ENCODE measurements around the gene WDR35.

WDR35 gene

GRCh38 chr2:19876751-19877150 is 113.2 kb downstream of the WDR35 start:
- FAIRE-seq (no peak), DNase-seq (ENCODE audit: extremely low spot score, insufficient read length, low read depth) (no peak)

GRCh38 chr2:19875280-19875679 is 114.6 kb downstream of the WDR35 start:
- DNase-seq (ENCODE audit: extremely low spot score, insufficient read length, low read depth): no peak
- no peak for FAIRE-seq

- FAIRE-seq (no peak), DNase-seq (ENCODE audit: extremely low spot score, insufficient read length, low read depth) (no peak)
These were observed 115.2 kb downstream of the WDR35 start for GRCh38 chr2:19874726-19875125.

GRCh38 chr2:19873014-19873413 is 116.9 kb downstream of the WDR35 start:
- DNase-seq (ENCODE audit: extremely low spot score, insufficient read length, low read depth): no peak
- no peak for FAIRE-seq

- no peak for DNase-seq (ENCODE audit: extremely low spot score, insufficient read length, low read depth)
- FAIRE-seq: no peak
These were observed 117.6 kb downstream of the WDR35 start for GRCh38 chr2:19872302-19872701.

GRCh38 chr2:19871836-19872235 is 118.1 kb downstream of the WDR35 start:
- FAIRE-seq: no peak
- no peak for DNase-seq (ENCODE audit: extremely low spot score, insufficient read length, low read depth)

- DNase-seq (ENCODE audit: extremely low spot score, insufficient read length, low read depth): no peak
- no peak for FAIRE-seq
These were observed 119.1 kb downstream of the WDR35 start for GRCh38 chr2:19870792-19871191.

- no peak for FAIRE-seq
- DNase-seq (ENCODE audit: extremely low spot score, insufficient read length, low read depth): peak; percentile 35
These were observed 121.0 kb downstream of the WDR35 start for GRCh38 chr2:19868701-19869580.

- DNase-seq (ENCODE audit: extremely low spot score, insufficient read length, low read depth): no peak
- FAIRE-seq: no peak
These were observed 121.7 kb downstream of the WDR35 start for GRCh38 chr2:19868224-19868623.

- peak; percentile 15 for FAIRE-seq
- DNase-seq (ENCODE audit: extremely low spot score, insufficient read length, low read depth): no peak
These were observed 123.1 kb downstream of the WDR35 start for GRCh38 chr2:19866771-19867170.

- FAIRE-seq: no peak
These were observed 124.8 kb downstream of the WDR35 start for GRCh38 chr2:19865151-19865550.

GRCh38 chr2:19864381-19864780 is 125.5 kb downstream of the WDR35 start:
- DNase-seq (ENCODE audit: extremely low spot score, insufficient read length, low read depth) (no peak), FAIRE-seq (no peak)

More at GRCh38 chr2:19865151-19865550, 124.8 kb downstream of the WDR35 start:
- DNase-seq (ENCODE audit: extremely low spot score, insufficient read length, low read depth): no peak

GRCh38 chr2:19863303-19864041 is 126.4 kb downstream of the WDR35 start:
- FAIRE-seq (no peak), DNase-seq (ENCODE audit: extremely low spot score, insufficient read length, low read depth) (peak; percentile 63)

GRCh38 chr2:19861813-19862212 is 128.1 kb downstream of the WDR35 start:
- no peak for DNase-seq (ENCODE audit: extremely low spot score, insufficient read length, low read depth)
- FAIRE-seq: no peak

All from GM18507 (cell line).